Left ventricle myocardium superior (tissue), 1 donor: ENCODE data around the gene NOTCH2. TPM values are rescaled to one million over a fixed set of nuclear protein-coding genes. Genes with fewer than 3 reads are reported as not detected.

ENCODE experiments used
- ATAC-seq: fragments of 200-7000 bp; cut with Tn5 transposase; one replicate; pipeline ENCODE4 v1.9.1; 2020; ENCODE audit warnings: mild to moderate bottlenecking, moderate library complexity
- DNase-seq: peaks from one replicate; pipeline ENCODE4 v3.0.0-alpha.2; 2020
- intact Hi-C: fragments of 100-400 bp; cut with micrococcal nuclease; formaldehyde crosslinking; loops from one replicate; pipeline ENCODE4 v1.11.0; 2022
- total RNA-seq: library from RNA; stranded (reverse); fragmentation: NEBNext Ultra II Directional; extraction: Animal tissue kit (Norgen Biotek cat#: 25700); gene quantifications from one replicate; pipeline ENCODE4 v1.2.1, GENCODE V29; 2021
- donor health status: DM: no; HTN: yes; CAD: no; lungs with severe emphysema.

Gene NOTCH2
- total RNA-seq, 1 donor from 2014 or later = 15.6 TPM

GRCh38 chr1:119924948-119925898, 144.2 kb downstream of the NOTCH2 start:
- no peak for ATAC-seq
- intact Hi-C loops = no loop called here
- peak; percentile 49 for DNase-seq

DNA sequence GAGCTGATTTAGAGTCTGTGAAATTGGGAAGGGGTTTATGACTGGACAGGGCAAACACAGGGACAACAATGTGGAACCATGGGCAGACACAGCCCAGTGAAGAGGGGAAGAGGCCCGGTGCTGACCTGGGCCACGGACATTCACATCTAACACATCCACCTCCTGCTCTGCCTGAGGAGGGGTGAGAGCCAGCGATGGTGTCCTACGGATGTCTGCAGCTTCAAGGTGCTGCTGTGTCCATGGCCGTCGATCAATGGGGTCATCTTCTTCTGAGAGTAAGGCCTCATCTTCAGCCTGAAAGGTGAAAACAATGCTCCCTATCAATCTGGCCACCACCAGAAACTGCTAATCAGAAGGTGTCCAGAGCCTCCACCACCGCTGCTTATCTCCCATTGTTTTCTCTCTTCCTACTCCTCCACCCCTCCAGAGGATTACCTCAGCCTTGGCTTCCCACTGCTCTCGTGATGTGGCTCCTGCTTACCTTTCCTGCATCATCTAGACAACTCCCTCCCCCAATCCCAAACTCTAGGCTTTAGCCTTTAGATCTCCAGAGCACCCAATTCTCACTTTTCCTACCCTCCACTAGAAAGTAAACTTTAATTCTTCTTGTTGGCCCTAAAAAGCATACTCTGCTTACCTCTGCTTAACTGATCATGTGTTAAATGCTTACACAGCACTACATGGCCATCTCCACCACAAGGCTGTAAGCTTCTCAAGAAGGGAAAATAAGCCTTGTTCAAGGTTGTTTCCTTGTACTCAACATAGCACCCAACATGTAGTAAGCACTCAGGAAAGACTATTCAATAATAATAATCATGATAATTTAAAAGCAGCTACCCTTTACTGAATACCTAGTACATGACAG, 149.1 kb downstream of the NOTCH2 start:
- DNase-seq = no peak
- ATAC-seq = no peak
- intact Hi-C loops = no loop called here

DNA sequence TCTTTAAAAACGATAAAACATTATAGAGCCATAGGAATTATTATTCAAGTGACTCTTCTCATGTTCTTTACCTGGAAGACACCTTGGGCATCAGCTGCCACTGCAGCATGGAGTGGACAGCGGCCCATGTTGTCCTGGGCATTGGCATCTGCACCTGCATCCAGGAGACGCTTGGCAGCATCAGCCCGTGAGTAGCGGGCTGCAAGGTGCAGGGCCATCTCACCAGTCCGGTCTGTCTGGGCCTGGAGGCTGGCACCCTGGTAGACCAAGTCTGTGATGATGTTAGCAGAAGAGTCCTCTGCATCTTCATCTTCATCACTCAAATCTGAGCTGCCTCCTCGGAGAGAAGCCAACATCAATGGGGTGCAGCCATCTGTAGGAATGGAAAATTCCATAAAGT, 150.2 kb downstream of the NOTCH2 start:
- intact Hi-C loops = no loop called here
- ATAC-seq (no peak), DNase-seq (no peak)

DNA sequence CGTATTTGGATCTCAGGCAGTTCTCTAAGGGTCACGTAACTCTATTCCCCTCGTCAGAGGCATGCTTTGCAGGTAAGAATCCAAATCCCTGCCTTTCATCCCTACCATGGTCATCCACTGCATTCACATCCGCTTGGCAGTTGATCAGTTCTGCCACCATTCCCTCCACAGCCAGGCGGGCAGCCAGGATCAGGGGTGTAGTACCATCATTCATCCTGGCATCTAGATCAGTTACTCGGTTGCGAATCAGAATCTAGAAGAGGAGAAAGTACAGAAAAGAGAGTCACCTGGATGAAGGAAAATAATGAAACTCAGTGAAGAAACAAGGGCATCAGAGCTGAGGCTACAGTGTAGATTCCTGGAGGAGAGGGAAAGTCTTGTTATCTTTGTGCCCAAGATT, 151.2 kb downstream of the NOTCH2 start:
- ATAC-seq (no peak), DNase-seq (no peak)
- intact Hi-C loops = no loop called here

DNA sequence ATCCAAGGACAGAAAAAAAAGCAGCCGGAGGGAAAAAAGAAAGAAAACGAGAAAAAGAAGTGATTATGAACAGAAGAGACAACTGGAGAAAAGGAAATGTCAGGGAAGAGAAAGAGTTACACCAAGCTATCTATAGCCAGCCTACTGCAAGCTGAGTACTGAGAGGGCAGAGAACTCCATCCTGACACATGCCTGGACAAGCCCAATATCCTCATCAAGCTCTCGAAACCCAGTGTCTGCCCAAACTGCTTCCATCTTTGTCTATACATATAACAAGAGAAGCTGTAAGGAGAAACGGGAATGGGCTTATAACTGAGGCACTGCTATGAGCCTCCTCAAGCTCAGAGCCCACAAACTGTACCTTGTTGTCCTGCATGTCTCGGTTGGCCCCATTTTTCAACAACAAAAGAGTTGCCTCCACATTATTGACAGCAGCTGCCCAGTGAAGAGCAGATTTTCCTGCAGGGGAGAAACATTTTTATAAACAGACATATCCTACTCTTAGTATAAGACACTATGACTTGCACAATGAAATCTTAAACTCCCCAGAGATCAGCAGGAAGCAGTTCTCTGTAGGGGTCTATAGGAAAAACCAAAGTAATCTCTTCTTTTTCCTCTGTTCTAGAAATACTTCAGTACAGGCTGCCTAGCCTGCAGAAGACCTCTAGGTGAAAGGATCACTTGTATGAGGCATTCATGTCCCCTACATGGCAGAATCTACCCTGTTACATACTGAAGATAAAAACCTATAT, 152.0 kb downstream of the NOTCH2 start:
- intact Hi-C loops = no loop called here
- no peak for ATAC-seq
- no peak for DNase-seq

DNA sequence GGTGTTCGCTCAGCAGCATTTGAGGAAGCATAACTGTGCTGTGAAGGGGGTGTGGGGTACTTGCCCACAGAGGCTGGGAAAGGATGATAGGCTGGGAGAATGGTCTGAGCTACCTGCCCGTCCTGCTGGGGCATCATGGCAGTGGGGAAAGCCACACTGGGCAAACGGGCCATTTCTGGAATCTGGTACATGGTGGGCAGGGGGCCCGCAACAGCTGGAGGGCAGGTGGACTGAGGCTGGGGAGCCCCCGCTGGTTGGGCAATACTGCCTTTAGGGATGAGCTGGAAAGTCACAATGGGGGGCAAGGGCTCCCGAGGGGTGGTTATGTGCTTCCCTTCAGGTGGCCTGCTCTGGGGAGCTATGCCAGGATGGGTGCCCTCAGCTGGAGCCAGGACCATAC, 153.9 kb downstream of the NOTCH2 start:
- DNase-seq (no peak), ATAC-seq (no peak)
- intact Hi-C loops = no loop called here

- DNase-seq (no peak), ATAC-seq (no peak)
- intact Hi-C loops = no loop called here
Measured at GRCh38 chr1:119914071-119914470, 155.4 kb downstream of the NOTCH2 start.

DNA sequence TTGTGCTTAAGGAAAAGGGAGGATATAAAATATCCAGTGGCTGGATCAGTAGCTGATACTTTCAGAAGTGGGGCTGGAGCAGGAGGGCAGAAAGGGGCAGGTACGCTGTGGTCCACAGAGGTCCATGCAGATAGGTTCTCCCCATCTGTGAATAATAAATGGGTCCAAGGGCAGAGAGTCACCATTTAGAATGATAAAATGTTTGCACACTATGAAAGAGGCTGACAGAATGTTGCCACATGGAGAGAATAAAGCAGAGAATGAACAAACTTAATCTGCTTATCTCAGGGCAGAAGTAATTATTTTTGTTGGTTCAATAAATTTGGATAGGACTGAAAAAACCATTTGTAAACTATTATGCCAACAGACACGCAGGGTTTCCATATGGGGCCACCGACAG, 156.5 kb downstream of the NOTCH2 start:
- DNase-seq (no peak), ATAC-seq (no peak)
- intact Hi-C loops = no loop called here

DNA sequence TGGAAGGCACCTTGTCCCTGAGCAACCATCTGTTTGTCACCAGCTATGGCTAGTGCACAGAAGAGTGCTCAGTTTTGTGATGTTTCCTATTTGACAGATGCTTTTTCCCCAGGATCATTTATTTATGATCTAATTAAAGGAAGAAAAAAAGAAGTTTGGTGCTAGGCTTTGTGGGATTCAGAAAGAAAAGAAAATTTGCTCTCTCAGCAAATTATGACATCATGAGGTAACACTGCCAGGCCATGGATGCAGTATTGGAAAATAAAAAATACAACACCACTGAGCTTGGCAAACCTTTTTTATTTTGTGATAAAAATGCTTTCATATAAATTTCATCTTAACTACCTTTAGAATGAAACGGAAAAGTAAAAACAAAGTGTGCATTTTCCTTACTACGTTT, 157.7 kb downstream of the NOTCH2 start:
- DNase-seq = no peak
- intact Hi-C loops = no loop called here
- no peak for ATAC-seq

- intact Hi-C loops = no loop called here
- DNase-seq (no peak), ATAC-seq (no peak)
Measured at GRCh38 chr1:119910618-119911017, 158.8 kb downstream of the NOTCH2 start.

GRCh38 chr1:119909890-119910596, 159.4 kb downstream of the NOTCH2 start:
- ATAC-seq (no peak), DNase-seq (no peak)
- intact Hi-C loops = no loop called here

- intact Hi-C loops = no loop called here
- no peak for DNase-seq
- no peak for ATAC-seq
Measured at GRCh38 chr1:119908661-119909060, 160.8 kb downstream of the NOTCH2 start.

GRCh38 chr1:119906927-119907652, 162.4 kb downstream of the NOTCH2 start:
- DNase-seq (no peak), ATAC-seq (no peak)
- intact Hi-C loops = no loop called here

- intact Hi-C loops = no loop called here
- ATAC-seq (no peak), DNase-seq (no peak)
Measured at GRCh38 chr1:119903443-119903835, 166.0 kb downstream of the NOTCH2 start.

GRCh38 chr1:119902775-119903442, 166.6 kb downstream of the NOTCH2 start:
- no peak for ATAC-seq
- no peak for DNase-seq
- intact Hi-C loops = no loop called here

GRCh38 chr1:119898981-119899720, 170.3 kb downstream of the NOTCH2 start:
- DNase-seq (no peak), ATAC-seq (no peak)
- intact Hi-C loops = no loop called here

DNA sequence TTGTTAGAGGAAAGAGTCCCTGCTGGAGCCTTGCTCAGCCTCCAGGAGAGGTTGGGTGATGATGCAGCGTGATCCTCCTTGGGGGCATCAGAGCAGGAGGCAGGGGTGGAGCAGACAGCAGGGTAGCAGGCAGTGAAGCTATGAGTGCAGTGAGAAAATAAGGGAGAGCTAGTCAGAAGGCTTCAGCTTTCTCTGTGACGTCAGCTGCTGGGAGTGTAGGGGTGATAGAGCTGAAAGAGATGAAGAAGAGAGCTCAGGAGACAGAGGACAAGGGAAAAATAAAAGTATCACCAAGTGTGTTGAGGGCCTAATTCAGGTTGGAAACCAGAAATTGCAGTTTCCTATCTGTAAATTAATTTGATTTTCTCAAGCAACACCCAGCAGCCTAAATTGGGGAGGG, 170.9 kb downstream of the NOTCH2 start:
- no peak for ATAC-seq
- intact Hi-C loops = no loop called here

More for the DNA sequence above, 170.9 kb downstream of the NOTCH2 start:
- no peak for DNase-seq
